Duodenal mucosa (tissue), 2 donors: Measurements from ENCODE around the gene FBLN2.
"Not testable (repeated sequence)": the region's sequence is repeated elsewhere in the genome, so short reads cannot be mapped to it uniquely, and the experiment has no call there.

Source experiments
- H3K27ac ChIP-seq: one replicate; pipeline ENCODE4 v1.7.0; 2013; ENCODE audit warnings: low read depth, low read length
- H3K27me3 ChIP-seq, 2 donors: one replicate each; pipeline ENCODE4 v1.7.0; 2013; ENCODE audit warnings: low read length in 2 of 2, control low read depth in 1 of 2; ENCODE audit not compliant: insufficient read depth in 2 of 2, control insufficient read depth in 1 of 2
- H3K36me3 ChIP-seq, 2 donors: one replicate each; pipeline ENCODE4 v1.7.0; 2013; ENCODE audit warnings: low read length in 2 of 2, control low read depth in 1 of 2; ENCODE audit not compliant: insufficient read depth in 2 of 2, control insufficient read depth in 1 of 2
- H3K4me1 ChIP-seq, 2 donors: one replicate each; pipeline ENCODE4 v1.7.0; 2013; ENCODE audit warnings: low read length in 2 of 2, control low read depth in 1 of 2; ENCODE audit not compliant: insufficient read depth in 2 of 2, control insufficient read depth in 1 of 2
- H3K4me3 ChIP-seq, 2 donors: one replicate each; pipeline ENCODE4 v1.7.0; 2013; ENCODE audit warnings: low read length in 2 of 2, low read depth in 1 of 2
- H3K9ac ChIP-seq, 2 donors: one replicate each; pipeline ENCODE4 v1.7.0; 2013; ENCODE audit warnings: low read length in 2 of 2, low read depth in 1 of 2
- H3K9me3 ChIP-seq, 2 donors: one replicate each; pipeline ENCODE4 v1.7.0; 2013; ENCODE audit warnings: low read length in 2 of 2, control low read depth in 1 of 2; ENCODE audit not compliant: control insufficient read depth in 1 of 2

Gene FBLN2

DNA sequence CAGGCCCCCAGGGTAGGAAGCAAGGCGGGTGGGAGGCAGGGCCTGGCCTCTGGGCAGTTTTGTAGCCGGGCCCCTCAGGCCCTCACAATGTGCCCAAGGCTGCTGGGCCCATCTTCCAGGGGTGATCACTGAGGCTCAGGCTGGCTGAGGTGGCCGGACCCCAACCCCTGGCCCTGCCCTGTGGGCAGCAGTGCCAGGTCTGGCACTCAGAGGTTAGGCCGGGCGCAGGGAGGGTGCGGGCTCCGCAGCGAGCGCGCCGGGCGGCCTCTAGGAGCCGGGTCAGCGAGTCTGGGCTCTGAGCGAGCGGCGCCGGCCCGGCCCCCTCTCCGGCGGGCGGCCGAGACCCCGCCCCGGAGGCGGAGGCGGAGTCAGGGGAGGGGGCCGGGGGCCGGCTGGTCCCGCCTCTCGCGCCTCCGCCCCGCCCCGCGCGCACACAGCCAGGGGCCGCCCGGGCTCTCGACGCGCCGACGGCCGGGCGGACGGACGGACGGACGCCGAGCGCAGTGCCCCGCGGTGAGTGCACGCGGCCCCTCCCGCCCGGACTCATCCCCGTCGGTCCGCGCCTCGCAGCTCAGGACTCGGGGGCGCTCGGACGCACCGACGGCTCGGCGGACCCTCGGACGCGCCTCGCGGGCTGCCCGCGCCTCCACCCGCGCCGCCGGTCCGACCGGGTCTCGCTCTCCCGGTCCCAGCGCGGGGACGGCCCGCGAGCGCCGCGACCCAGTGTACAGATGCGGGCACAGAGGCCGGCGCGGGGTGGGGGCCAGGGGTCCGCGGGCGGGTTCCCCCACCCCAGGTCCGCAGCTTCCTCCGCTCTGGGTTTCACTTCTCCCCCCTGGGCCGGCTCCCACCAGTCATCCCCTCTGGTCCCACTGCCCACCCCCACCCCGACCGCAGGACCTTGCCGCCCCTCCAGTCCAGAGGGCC is at the start of gene FBLN2:
Gene FBLN2 (plus strand): TSS at position 430 of the 927 bp plus-strand sequence. CDS start 21,231 bp downstream, outside the sequence.
- no peak within 1 kb of the TSS for H3K4me3 ChIP-seq
- no peaks in the 10 kb centered on the region for H3K36me3 ChIP-seq
- no peak within 1 kb of the TSS for H3K27ac ChIP-seq
- H3K9ac ChIP-seq = no peak within 1 kb of the TSS
- peaks cover 11 to 25% of the 10 kb centered on the region in 2 donors for H3K27me3 ChIP-seq
- H3K9me3 ChIP-seq = no peaks in the 10 kb centered on the region
- no peaks in the 10 kb centered on the region for H3K4me1 ChIP-seq

DNA sequence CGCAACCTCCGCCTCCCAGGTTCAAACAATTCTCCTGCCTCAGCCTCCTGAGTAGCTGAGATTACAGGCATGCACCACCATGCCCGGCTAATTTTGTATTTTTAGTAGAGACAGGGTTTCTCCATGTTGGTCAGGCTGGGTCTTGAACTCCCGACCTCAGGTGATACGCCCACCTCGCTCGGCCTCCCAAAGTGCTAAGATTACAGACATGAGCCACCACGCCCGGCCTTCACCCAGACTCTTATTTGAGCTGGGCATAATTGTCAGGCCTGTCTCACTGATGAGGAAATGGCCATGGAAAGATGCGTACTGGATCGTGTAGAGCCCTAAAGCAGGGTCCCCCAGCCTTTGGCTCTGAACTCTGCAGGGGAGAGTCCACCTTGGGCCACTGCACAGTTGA is 49.7 kb upstream of the FBLN2 start:
- not testable (repeated sequence) for H3K27ac ChIP-seq, H3K9ac ChIP-seq, H3K27me3 ChIP-seq, H3K9me3 ChIP-seq, H3K4me1 ChIP-seq, H3K4me3 ChIP-seq, H3K36me3 ChIP-seq

DNA sequence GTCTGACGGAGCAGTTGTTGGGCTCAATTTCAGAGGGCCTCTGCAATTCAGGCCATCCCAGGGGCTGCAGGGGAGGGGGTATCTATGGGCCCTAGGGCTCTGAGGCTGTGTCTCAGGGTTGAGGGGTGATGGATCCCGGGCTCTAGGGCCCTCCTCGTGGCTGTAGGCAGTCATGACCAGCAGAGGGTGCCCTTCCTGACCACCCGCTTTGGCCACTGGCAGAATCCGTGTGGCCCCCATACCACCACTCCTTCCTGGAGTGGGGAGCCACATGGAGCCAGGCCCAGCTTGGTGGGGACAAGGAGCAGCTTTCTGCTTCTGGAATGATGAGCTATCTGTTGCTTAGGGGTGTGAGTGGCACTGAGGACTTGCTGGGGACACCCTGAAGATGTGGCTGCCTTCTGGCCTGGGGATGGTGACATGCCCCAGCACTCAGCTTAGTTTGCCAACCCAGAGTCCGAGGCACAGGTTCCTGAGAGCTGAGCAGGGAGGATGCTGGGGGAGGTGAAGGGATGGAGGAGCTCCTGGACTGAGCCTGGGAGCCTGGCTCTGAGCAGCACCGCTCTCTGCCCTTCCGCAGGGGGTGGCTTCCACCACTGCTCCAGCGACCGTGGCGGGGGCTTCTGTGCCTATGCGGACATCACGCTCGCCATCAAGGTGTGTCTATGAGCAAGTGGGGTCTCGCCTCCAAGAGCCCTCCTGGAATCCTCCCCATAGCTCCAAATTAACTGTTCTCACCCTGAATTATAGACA is 48.6 kb upstream of the FBLN2 start:
- no peaks in the 10 kb centered on the region for H3K27me3 ChIP-seq
- no peak overlapping the region for H3K9ac ChIP-seq
- H3K36me3 ChIP-seq = peaks cover 5 to 13% of the 10 kb centered on the region in 2 donors
- H3K4me1 ChIP-seq = no peaks in the 10 kb centered on the region
- H3K9me3 ChIP-seq = no peaks in the 10 kb centered on the region
- no peak overlapping the region for H3K4me3 ChIP-seq
- no peak overlapping the region for H3K27ac ChIP-seq

DNA sequence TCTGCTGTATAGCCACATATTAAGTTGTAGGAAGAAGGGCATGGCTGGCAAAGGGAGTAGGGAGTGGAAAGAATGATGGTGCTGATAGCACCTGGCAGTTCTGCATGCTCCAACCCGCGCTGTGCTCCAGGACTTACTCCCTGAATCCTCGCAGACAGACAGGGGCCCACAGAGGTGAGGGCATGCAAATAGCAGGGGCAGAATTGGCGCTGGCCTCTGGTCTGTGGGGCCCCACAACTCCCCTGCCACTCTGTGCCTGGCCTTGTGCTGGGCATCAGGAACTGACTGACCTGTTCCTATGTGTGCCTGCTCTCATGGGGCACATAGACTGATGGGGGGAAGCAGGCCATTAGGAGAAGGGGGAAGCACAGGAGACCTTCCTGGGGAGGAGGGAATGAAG is 47.9 kb upstream of the FBLN2 start:
- H3K36me3 ChIP-seq = peaks cover 5 to 13% of the 10 kb centered on the region in 2 donors
- H3K4me3 ChIP-seq = no peak overlapping the region
- no peaks in the 10 kb centered on the region for H3K27me3 ChIP-seq
- H3K9me3 ChIP-seq = no peaks in the 10 kb centered on the region
- no peaks in the 10 kb centered on the region for H3K4me1 ChIP-seq
- H3K9ac ChIP-seq = no peak overlapping the region
- H3K27ac ChIP-seq = no peak overlapping the region

DNA sequence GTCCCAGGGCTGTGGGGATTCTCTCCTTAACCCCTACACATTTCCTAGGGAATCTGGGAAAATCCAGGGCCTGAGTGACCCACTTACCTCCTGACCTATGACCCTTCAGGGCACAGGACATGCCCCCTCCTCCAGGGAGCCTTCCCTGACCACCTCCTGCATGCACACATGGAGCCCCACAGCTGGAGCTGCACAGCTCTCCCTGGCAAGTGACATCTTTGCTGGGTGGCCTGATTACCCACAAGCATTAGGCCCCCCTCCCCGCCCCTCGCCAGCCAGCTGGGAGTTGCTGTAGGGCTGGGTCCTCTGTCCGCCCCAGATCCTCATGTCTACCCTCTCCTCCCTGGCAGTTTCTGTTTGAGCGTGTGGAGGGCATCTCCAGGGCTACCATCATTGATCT is 47.4 kb upstream of the FBLN2 start:
- Histone ChIP-seq H3K27me3 (no peaks in the 10 kb centered on the region), H3K4me3 (no peak overlapping the region), H3K9me3 (no peaks in the 10 kb centered on the region), H3K4me1 (no peaks in the 10 kb centered on the region), H3K27ac (no peak overlapping the region), H3K36me3 (peaks cover 5 to 13% of the 10 kb centered on the region in 2 donors), H3K9ac (no peak overlapping the region)

DNA sequence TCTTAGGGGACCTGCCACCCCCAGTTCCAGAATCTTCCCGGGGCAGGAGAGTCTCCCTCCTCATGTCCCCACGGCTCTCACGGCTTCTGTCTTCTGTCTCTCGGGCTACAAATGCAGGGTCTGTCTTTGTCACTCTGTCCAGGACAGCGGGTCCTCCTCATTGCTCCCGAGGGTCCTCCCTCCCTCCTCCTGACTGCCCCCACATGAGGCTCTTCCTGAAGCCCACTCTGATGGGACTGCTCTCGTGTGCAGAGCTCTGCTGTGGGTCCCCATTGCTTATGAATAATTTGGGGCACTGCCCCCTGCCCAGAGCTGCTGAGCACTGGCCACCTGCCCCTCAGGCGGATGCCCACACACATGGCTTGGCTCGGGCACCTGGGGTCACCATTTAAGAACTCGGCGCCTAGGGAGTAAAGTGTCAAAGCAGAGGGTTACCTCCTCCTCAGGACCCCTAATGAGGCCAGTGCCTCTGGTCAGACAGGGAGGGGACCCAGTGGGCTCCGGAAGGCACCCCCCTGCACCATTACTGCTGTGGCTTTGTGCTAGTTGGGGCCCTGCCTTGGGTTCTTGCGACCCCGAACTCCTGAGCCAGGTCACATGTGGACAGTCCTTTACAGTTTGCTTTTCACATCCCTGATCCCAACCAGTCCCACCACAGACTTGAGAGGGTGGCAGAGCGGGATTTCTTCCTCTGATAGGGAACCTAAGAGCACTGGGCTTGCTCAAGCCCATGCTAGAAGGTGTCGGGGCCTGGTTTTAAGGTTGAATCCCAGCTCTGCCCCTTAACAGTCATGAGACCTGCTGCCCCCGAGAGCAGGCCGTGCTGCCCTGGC is 46.8 kb upstream of the FBLN2 start:
- Histone ChIP-seq H3K27me3 (no peaks in the 10 kb centered on the region), H3K9ac (no peak overlapping the region), H3K4me1 (no peaks in the 10 kb centered on the region), H3K4me3 (no peak overlapping the region), H3K27ac (no peak overlapping the region), H3K9me3 (no peaks in the 10 kb centered on the region), H3K36me3 (peaks cover 5 to 13% of the 10 kb centered on the region in 2 donors)

DNA sequence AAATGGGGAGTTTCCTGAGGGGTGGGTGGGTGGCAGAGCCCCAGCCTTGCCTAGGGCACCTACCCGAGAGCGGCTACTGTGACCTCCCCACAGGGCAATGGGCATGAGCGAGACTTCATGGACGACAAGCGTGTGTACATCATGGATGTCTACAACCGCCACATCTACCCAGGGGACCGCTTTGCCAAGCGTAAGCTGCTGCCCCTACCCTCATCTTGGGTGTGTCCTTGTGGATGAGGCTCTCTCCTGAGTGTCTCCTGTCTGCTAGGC is 46.2 kb upstream of the FBLN2 start:
- H3K9ac ChIP-seq = no peak overlapping the region
- H3K36me3 ChIP-seq = peaks cover 5 to 13% of the 10 kb centered on the region in 2 donors
- H3K27ac ChIP-seq = no peak overlapping the region
- no peaks in the 10 kb centered on the region for H3K4me1 ChIP-seq
- no peaks in the 10 kb centered on the region for H3K9me3 ChIP-seq
- no peaks in the 10 kb centered on the region for H3K27me3 ChIP-seq
- H3K4me3 ChIP-seq = no peak overlapping the region

DNA sequence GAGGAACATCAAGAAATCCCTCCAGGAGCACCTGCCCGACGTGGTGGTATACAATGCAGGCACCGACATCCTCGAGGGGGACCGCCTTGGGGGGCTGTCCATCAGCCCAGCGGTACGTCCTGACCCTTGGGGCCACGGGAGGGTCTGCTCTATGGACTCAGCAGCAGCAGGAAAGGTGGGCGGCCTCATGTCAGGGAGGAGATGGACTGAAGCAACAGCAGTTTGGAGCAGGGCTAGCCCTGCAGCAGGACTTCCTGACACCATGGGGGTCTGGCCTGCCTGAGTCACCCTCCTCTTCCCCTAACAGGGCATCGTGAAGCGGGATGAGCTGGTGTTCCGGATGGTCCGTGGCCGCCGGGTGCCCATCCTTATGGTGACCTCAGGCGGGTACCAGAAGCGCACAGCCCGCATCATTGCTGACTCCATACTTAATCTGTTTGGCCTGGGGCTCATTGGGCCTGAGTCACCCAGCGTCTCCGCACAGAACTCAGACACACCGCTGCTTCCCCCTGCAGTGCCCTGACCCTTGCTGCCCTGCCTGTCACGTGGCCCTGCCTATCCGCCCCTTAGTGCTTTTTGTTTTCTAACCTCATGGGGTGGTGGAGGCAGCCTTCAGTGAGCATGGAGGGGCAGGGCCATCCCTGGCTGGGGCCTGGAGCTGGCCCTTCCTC is 44.6 kb upstream of the FBLN2 start:
- peaks cover 5 to 13% of the 10 kb centered on the region in 2 donors for H3K36me3 ChIP-seq
- no peaks in the 10 kb centered on the region for H3K4me1 ChIP-seq
- no peak overlapping the region for H3K4me3 ChIP-seq
- H3K9me3 ChIP-seq = no peaks in the 10 kb centered on the region
- no peak overlapping the region for H3K9ac ChIP-seq
- no peaks in the 10 kb centered on the region for H3K27me3 ChIP-seq
- no peak overlapping the region for H3K27ac ChIP-seq

DNA sequence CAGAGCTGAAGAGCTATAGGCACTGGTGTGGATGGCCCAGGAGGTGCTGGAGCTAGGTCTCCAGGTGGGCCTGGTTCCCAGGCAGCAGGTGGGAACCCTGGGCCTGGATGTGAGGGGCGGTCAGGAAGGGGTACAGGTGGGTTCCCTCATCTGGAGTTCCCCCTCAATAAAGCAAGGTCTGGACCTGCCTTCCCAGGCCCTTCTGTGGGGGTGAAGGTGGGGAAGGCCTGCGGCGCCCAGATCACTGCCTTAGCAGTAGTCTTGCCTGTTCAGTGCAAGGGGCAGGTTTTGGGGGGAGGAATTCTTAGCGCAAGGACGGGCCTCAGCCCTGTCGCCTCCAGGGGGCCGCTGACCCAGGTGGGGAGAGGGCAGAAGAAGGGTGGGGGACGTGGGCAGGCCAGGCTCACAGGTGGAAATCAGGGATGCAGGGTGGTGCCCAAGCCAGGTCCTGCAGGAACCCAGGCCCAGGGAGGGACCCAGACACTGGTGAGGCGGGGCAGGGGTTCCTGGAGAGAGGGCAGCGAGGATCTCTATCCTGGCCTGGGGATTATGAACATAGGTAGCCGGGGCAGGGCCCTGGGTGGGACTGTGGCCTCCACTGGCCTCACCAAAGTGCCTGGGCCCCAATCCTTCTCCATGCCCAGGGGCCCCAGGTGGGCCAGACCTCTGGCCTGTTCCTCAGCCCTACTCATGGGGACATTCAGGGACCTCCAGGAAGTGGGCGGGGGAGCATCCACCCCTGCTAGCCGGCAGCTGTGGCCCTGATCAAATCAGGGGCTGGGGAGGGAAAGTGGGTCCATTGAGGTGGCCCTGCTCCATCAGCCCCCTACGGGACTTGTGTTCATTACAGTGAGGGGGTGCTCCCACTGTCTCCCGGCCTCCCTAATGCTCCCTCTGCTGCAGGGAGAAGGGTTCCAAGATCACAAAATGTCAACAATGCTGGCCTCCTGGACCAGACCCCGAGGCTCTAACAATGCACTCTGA is 43.5 kb upstream of the FBLN2 start:
- H3K9me3 ChIP-seq = no peaks in the 10 kb centered on the region
- no peak overlapping the region for H3K9ac ChIP-seq
- no peaks in the 10 kb centered on the region for H3K27me3 ChIP-seq
- no peak overlapping the region for H3K27ac ChIP-seq
- H3K4me3 ChIP-seq = no peak overlapping the region
- no peaks in the 10 kb centered on the region for H3K4me1 ChIP-seq
- peaks cover 5 to 11% of the 10 kb centered on the region in 2 donors for H3K36me3 ChIP-seq
